ENCODE results near the gene KAZN. TPM values are rescaled to one million over a fixed set of nuclear protein-coding genes. Genes with fewer than 3 reads are reported as not detected.

The KAZN gene
- total and polyA plus RNA-seq, 2 of the 8 experiments (the other 6 are each of a cell fraction or from before 2014, with no cell fraction given) = 3.7 to 11.8 TPM

DNA sequence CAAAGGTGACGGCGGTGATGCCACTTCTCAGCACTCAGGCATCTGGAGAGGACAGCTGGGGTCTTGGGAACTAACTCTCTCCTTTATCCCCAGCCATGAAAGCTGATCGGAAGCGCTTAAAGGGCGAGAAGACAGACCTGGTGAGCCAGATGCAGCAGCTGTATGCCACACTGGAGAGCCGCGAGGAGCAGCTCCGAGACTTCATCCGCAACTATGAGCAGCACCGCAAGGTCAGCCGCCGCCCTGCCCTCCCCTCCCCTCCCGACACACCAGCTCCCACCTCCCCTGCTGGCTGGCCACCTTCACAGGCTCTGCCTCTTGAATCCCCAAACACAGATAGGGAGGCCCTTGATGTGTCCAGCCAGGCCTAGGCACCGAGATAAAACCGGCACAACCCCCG is 436.2 kb downstream of the KAZN start (continued):
- no peak for TF ChIP-seq KDM4A (IDR thresholded peaks at IDR 0.05; ENCODE audit: low read depth, low read length, severe bottlenecking)
- no peak for TF ChIP-seq SAP30 (IDR thresholded peaks at IDR 0.05; ENCODE audit: insufficient read depth, insufficient replicate concordance, low read length)
- TF ChIP-seq TCF12 (IDR thresholded peaks at IDR 0.05; ENCODE audit: low read depth, low read length) = no peak
- no peak for TF ChIP-seq SP1 (IDR thresholded peaks at IDR 0.05; ENCODE audit: low read depth, low read length)
